Effector memory CD8-positive, alpha-beta T cell (primary cell): Measurements from ENCODE around the gene CNTN5.

ENCODE experiments used
- ATAC-seq: fragments of 150-1000 bp; cut with Tn5 transposase; replicated peaks from 2 replicates; pipeline ENCODE4 v1.10.0; 2021; ENCODE audit warnings: mild to moderate bottlenecking, moderate library complexity
- DNase-seq, 3 experiments: peaks; one replicate each; pipeline ENCODE4 v3.0.0; 2021
- H3K27ac Mint-ChIP-seq, 2 donors: one replicate each; pipeline ENCODE4 v1.8.0; 2022; ENCODE audit warnings: mild to moderate bottlenecking in 2 of 2, mixed read lengths in 2 of 2, moderate library complexity in 2 of 2
- H3K27me3 Mint-ChIP-seq, 2 donors: one replicate each; pipeline ENCODE4 v1.8.0; 2022; ENCODE audit warnings: mixed read lengths in 2 of 2
- H3K36me3 Mint-ChIP-seq: one replicate; pipeline ENCODE4 v1.8.0; 2022; ENCODE audit warnings: mild to moderate bottlenecking, moderate library complexity, mixed read lengths; ENCODE audit not compliant: insufficient read depth
- H3K4me1 Mint-ChIP-seq, 2 donors: one replicate each; pipeline ENCODE4 v1.8.0; 2022; ENCODE audit warnings: low read depth in 2 of 2, mixed read lengths in 2 of 2
- H3K4me3 Mint-ChIP-seq, 2 donors: one replicate each; pipeline ENCODE4 v1.8.0; 2022; ENCODE audit warnings: mild to moderate bottlenecking in 2 of 2, mixed read lengths in 2 of 2, moderate library complexity in 2 of 2
- H3K9me3 Mint-ChIP-seq, 2 donors: one replicate each; pipeline ENCODE4 v1.8.0; 2022; ENCODE audit warnings: mixed read lengths in 2 of 2

Gene CNTN5

DNA sequence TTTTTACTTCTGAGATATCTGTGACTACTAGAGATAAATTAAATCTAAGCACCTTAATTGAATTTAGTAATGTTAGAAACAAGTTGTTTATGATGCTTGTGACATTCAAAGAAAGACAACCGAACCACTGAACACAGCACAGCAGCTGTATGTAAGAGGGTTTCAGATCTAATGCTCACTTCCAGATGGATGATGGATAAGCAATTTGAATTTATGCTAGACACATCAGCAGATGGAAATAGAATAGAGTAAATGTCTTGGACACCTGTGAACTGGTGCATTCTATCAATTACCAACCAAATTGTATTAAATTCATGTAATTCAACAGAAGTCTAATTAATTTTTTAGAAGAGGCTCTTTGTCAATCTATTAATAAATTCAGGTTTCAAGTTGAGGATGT lies 306.3 kb downstream of the CNTN5 start:
- no peaks in the 10 kb centered on the region for H3K9me3 Mint-ChIP-seq
- DNase-seq: no peak
- H3K27ac Mint-ChIP-seq: no peak overlapping the region
- H3K36me3 Mint-ChIP-seq: no peaks in the 10 kb centered on the region
- no peaks in the 10 kb centered on the region for H3K27me3 Mint-ChIP-seq
- no peak for ATAC-seq
- H3K4me3 Mint-ChIP-seq: no peak overlapping the region
- H3K4me1 Mint-ChIP-seq: no peaks in the 10 kb centered on the region

DNA sequence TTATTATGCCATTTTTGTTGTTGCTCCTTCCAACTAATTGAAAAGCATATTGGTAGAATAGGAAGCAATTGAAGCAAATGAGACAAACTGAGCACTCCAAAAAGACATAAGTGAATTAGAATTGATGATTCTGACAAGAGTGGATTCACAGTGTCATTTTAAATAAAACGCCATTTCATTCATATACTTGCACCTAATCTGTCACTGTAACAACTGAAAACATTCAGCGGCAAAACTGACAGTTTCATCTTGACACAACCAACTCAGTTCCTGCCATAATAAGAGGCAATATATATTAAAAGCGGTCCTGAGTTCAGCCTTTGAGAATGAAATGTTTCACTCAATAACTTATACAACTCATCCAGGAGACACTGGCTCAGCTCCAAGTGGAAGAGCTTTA lies 306.8 kb downstream of the CNTN5 start:
- no peaks in the 10 kb centered on the region for H3K4me1 Mint-ChIP-seq
- no peaks in the 10 kb centered on the region for H3K27me3 Mint-ChIP-seq
- no peak overlapping the region for H3K27ac Mint-ChIP-seq
- no peak overlapping the region for H3K4me3 Mint-ChIP-seq
- DNase-seq: no peak
- H3K36me3 Mint-ChIP-seq: no peaks in the 10 kb centered on the region
- no peaks in the 10 kb centered on the region for H3K9me3 Mint-ChIP-seq
- ATAC-seq: no peak

DNA sequence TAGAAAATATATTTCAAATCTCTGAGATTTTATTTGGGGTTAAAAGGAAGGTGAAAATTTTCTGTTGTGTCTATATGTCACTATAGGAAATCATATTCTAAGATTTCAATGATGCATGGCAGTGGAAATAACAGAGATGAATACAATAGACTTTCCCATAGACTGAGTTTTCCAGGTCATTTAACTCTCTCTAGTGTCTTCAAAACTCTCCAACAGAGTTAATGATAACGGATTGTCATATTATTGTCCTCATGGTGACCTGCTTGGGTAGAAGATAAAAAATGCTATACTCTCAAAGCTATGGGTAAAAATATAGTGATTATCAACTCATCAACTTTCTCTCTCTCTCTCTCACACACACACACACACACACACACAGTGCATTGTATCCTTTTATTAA lies 312.9 kb downstream of the CNTN5 start:
- H3K9me3 Mint-ChIP-seq: peaks cover 0 to 4% of the 10 kb centered on the region in 2 donors
- DNase-seq: no peak
- H3K4me1 Mint-ChIP-seq: no peaks in the 10 kb centered on the region
- no peaks in the 10 kb centered on the region for H3K36me3 Mint-ChIP-seq
- no peak overlapping the region for H3K4me3 Mint-ChIP-seq
- no peak overlapping the region for H3K27ac Mint-ChIP-seq
- no peak for ATAC-seq
- no peaks in the 10 kb centered on the region for H3K27me3 Mint-ChIP-seq

DNA sequence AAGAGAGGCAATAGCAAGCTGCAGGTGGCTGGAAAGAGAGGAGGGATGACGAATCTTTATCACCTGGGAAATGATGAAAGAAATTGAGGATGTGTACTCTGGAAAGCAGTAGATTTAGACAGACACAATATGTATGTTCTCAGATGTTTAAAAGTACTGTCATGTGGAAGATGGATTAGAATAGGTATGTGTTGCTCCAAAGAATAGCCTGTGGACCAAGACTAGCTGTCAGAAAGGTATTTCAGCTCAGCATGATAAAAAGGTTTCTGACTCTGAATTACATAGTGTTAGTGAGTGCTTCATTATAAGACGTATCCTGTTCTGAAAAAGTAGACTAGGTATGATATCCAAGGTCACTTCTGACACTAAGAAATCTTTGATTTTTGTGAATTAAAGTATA lies 322.4 kb downstream of the CNTN5 start:
- no peak overlapping the region for H3K4me3 Mint-ChIP-seq
- H3K9me3 Mint-ChIP-seq: peaks cover 8 to 13% of the 10 kb centered on the region in 2 donors
- no peak for ATAC-seq
- no peaks in the 10 kb centered on the region for H3K36me3 Mint-ChIP-seq
- no peak overlapping the region for H3K27ac Mint-ChIP-seq
- no peaks in the 10 kb centered on the region for H3K27me3 Mint-ChIP-seq
- no peaks in the 10 kb centered on the region for H3K4me1 Mint-ChIP-seq
- no peak for DNase-seq

DNA sequence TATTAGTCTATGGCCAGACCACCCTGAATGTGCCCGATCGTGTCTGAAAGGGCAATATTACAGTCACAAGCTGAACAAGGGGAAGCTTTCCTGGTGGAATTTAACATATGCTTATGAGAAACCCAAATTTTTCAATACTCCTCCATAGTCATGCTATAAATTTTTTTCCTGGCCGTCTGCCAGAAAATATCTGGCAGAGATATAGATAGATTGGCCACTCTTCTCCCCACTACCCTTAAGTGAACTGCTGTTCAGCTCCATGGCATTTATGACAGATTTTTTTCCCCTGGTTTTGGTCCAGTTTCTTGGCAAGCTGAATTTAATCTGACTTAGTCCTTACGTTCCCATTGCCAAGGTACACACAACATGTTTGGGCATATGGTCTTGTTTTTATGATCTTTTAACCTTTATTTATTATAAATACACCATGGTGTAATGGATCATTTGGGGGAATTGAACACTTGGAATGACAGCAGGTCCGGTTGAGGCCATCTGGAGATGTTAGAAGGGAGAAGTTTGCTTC lies 328.5 kb downstream of the CNTN5 start:
- Mint-ChIP-seq H3K27me3 (no peaks in the 10 kb centered on the region), H3K9me3 (peaks cover 8 to 11% of the 10 kb centered on the region in 2 donors), H3K36me3 (no peaks in the 10 kb centered on the region), H3K27ac (no peak overlapping the region), H3K4me1 (no peaks in the 10 kb centered on the region), H3K4me3 (no peak overlapping the region)
- DNase-seq (no peak), ATAC-seq (no peak)

DNA sequence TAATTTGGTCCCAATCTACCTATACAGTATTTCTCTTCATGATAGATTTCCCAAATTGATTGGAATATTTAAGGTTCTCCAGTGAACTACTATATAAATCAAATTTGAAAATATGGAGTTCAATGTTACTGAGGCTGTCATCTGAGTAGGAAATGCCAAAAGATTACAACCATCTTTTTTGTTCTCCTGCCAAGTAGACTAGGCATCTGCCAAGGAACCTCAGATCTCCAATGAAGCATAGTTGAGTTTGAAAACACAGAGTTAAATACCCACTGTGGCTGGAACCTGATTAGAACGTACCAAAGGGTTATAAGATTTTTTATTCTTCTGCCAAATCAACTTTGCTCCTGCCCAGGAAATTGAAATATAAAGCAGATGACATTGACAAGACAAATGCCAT lies 330.9 kb downstream of the CNTN5 start:
- Mint-ChIP-seq H3K36me3 (no peaks in the 10 kb centered on the region), H3K4me1 (no peaks in the 10 kb centered on the region), H3K27me3 (no peaks in the 10 kb centered on the region), H3K27ac (no peak overlapping the region), H3K9me3 (peaks cover 7 to 8% of the 10 kb centered on the region in 2 donors), H3K4me3 (no peak overlapping the region)
- ATAC-seq (no peak), DNase-seq (no peak)

DNA sequence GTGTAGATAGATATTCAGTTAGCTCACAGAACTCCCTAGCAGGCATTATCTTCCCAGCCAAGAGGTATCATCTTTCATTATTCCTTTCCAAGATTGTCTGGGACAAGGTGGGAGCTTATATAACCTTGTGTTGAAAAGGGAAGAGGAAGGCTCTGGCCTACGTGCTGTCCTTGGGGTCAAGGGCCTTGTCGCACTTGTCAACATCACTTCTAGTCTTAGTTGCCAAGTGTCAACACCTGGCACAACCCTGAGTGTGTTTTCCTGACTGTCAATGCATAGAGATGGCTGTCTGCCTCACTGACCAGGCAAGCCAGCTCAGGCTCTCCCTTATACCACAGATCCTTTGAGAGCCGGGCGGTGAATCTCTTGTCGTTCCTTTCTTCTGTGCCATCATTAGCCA lies 331.9 kb downstream of the CNTN5 start:
- DNase-seq: no peak
- Mint-ChIP-seq H3K4me1 (no peaks in the 10 kb centered on the region), H3K4me3 (no peak overlapping the region), H3K9me3 (peaks cover 6 to 8% of the 10 kb centered on the region in 2 donors), H3K27me3 (no peaks in the 10 kb centered on the region), H3K27ac (no peak overlapping the region), H3K36me3 (no peaks in the 10 kb centered on the region)
- no peak for ATAC-seq

DNA sequence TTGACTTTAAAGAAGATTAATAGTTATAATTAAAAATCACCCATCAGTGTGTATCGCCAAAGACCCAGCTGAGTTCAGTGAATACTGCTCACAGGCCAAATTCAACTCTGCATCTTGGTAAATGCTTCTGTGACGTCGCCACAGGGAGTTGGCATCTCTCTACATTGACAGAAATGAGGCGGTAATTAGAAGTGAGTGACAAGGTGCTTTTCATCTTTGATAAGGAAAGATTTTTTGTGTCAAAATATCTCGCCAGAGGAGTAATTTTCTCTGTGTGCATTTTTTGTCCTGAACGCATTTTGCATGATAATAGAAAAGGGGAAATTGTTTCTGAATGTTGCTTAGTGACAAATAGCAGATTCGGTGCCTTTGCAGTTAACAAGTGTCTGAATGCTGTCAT lies 345.8 kb downstream of the CNTN5 start:
- Mint-ChIP-seq H3K4me1 (no peaks in the 10 kb centered on the region), H3K36me3 (no peaks in the 10 kb centered on the region), H3K4me3 (no peak overlapping the region), H3K27ac (no peak overlapping the region), H3K27me3 (no peaks in the 10 kb centered on the region), H3K9me3 (peaks cover 0 to 3% of the 10 kb centered on the region in 2 donors)
- no peak for DNase-seq
- no peak for ATAC-seq

DNA sequence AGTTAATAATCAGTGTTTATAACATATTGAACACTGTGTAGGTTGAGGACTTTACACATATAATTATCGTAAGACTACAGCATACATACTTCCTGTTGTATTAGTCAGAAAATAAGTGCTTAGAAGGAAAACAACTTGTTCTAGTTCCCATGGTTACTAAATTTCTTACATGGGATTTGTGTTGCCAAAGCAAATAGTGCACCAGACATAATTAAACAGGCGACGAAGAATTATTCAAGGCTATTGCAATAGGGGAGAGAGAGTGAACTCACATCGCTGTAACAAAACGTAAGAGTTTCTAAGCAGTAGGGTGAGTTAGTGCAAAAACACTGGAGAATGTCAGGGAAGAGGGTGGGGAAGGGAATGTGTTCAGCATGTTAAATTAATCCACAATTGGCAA lies 347.8 kb downstream of the CNTN5 start:
- no peaks in the 10 kb centered on the region for H3K27me3 Mint-ChIP-seq
- ATAC-seq (no peak), DNase-seq (no peak)
- peaks cover 0 to 4% of the 10 kb centered on the region in 2 donors for H3K9me3 Mint-ChIP-seq
- no peak overlapping the region for H3K27ac Mint-ChIP-seq
- no peaks in the 10 kb centered on the region for H3K4me1 Mint-ChIP-seq
- H3K36me3 Mint-ChIP-seq: no peaks in the 10 kb centered on the region
- no peak overlapping the region for H3K4me3 Mint-ChIP-seq

DNA sequence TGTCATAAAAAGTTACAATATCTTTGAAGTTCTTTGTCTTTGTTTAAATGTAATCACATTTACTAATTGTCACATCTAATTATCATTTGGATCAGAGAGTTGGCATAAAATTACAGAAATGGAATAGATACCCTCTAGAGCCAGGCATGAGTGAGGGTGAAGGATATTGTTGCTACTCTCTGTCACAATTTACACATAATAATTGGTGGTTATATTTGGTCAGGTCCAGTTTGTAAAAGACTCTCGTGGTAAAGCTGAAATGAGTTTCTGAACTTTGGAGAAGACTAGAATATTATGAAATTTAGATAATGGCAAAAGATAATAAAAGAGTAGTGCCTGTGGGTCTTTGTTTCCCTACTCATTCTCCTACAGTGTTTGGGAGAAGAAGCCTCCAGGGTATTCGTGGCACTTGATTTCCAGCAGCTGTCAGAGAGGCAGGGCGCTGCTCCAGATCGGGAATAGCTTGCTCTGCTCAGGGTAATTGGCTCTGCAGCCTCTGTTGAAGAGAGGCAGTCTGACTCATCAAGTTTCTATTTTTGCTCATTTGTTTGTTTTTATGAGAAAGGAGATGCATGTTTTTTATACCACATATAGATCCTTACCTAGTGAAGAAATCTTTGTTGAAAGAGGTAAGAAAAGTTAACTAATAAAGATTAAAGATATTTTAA lies 349.9 kb downstream of the CNTN5 start:
- peaks cover 0 to 2% of the 10 kb centered on the region in 2 donors for H3K9me3 Mint-ChIP-seq
- H3K27me3 Mint-ChIP-seq: no peaks in the 10 kb centered on the region

DNA sequence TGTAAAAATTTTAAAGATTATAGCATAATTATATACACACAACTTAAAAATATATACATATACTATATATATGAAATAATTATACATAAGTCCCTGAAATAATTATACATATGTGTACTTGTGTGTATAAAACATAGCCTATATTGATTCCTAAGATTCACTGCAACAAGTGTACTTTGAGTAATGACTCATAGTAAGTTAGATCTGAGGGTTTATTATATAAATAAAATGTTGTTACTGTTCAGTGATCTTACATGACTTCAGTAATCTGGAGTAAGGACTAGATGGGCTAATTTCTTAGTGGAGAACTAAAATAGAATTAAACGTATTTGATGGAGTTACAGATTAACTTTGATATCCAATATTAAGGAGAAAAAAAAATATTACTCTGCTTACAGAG lies 350.5 kb downstream of the CNTN5 start:
- DNase-seq (no peak), ATAC-seq (no peak)
- no peaks in the 10 kb centered on the region for H3K36me3 Mint-ChIP-seq
- H3K27ac Mint-ChIP-seq: no peak overlapping the region
- no peak overlapping the region for H3K4me3 Mint-ChIP-seq
- peaks cover 0 to 2% of the 10 kb centered on the region in 2 donors for H3K9me3 Mint-ChIP-seq
- H3K27me3 Mint-ChIP-seq: no peaks in the 10 kb centered on the region
- H3K4me1 Mint-ChIP-seq: no peaks in the 10 kb centered on the region

More for the DNA sequence above, 349.9 kb downstream of the CNTN5 start:
- Mint-ChIP-seq H3K36me3 (no peaks in the 10 kb centered on the region), H3K4me1 (no peaks in the 10 kb centered on the region), H3K27ac (no peak overlapping the region), H3K4me3 (no peak overlapping the region)
- ATAC-seq (no peak), DNase-seq (no peak)

DNA sequence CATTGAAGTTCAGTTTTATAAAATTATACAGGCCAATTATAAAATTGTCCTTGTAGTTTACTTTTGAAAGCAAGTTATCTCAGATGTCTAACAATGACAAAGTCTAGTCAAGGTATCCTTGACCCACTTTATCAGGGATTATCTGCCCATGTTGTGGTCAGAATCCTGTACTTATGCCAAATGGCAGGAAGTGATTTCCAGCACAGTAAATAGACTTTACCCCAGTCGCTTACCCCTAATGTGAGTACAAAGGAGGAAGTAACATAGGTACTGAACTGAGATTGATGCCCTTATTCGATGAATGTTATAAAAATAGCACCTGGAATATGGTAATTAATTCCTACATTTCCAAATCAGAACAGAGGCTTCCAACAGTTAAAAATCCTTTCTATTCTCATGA lies 355.7 kb downstream of the CNTN5 start:
- no peaks in the 10 kb centered on the region for H3K36me3 Mint-ChIP-seq
- DNase-seq (no peak), ATAC-seq (no peak)
- peaks cover 0 to 2% of the 10 kb centered on the region in 2 donors for H3K9me3 Mint-ChIP-seq
- no peak overlapping the region for H3K27ac Mint-ChIP-seq
- H3K4me1 Mint-ChIP-seq: no peaks in the 10 kb centered on the region
- H3K4me3 Mint-ChIP-seq: no peak overlapping the region
- H3K27me3 Mint-ChIP-seq: no peaks in the 10 kb centered on the region

DNA sequence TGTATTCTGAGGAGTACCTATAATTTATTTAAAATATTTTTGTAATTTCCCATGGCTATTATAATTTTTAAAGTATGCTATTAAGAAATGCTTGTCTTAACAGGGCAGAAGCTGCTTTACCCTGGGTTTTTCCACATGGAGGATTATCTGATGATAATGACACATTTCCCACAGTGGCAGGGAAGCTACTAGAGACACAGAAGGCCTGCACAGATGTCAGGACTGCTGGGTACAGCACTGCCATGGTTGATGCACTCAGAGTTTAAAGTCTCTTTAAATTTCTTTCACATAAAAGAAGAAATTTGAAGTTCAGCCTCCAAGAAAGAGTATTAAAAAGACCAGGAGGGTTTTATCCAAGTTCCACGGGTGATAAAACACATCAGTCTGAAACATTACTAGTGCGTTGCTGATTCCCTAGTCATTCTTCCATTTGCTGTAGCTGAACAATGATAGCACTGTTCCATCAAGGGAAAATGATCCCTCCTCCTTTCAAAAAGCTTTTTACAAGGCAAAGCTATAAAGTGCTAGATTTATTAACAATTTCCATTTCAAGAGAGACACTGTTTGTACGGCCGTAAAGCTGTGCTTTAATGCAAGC lies 363.0 kb downstream of the CNTN5 start:
- DNase-seq: no peak
- ATAC-seq: no peak
- H3K36me3 Mint-ChIP-seq: no peaks in the 10 kb centered on the region
- H3K27me3 Mint-ChIP-seq: no peaks in the 10 kb centered on the region
- no peaks in the 10 kb centered on the region for H3K4me1 Mint-ChIP-seq
- H3K27ac Mint-ChIP-seq: no peak overlapping the region
- peaks cover 6 to 11% of the 10 kb centered on the region in 2 donors for H3K9me3 Mint-ChIP-seq
- H3K4me3 Mint-ChIP-seq: no peak overlapping the region

DNA sequence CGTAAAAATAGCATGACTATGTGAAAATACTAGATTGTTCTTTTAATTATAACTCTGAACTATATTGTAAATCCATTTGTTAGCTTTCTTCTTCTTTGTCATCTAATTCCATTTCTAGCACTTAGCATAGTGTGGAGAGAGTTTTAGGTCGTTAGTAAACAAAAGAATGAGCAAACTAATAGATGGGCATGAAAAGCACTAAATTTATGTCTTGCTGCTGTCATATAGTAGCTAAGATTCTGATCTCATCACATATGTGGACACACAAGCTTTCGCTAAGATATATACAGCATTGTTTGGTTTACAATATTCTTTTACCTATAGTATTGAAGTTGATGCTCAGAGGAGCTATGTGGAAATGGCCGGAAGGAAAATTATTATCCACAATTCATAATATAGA lies 370.5 kb downstream of the CNTN5 start:
- DNase-seq: no peak
- no peak overlapping the region for H3K4me3 Mint-ChIP-seq
- no peaks in the 10 kb centered on the region for H3K36me3 Mint-ChIP-seq
- H3K9me3 Mint-ChIP-seq: peaks cover 6 to 14% of the 10 kb centered on the region in 2 donors
- ATAC-seq: no peak
- H3K27me3 Mint-ChIP-seq: no peaks in the 10 kb centered on the region
- H3K27ac Mint-ChIP-seq: no peak overlapping the region
- no peaks in the 10 kb centered on the region for H3K4me1 Mint-ChIP-seq
